Kidney epithelial cell (primary cell): ENCODE measurements around the gene C1orf159. TPM values are rescaled to one million over a fixed set of nuclear protein-coding genes. Genes with fewer than 3 reads are reported as not detected.

Source experiments
- DNase-seq: peaks from one replicate; pipeline ENCODE4 v3.0.0-alpha.2; 2010; ENCODE audit warnings: low read depth
- H3K27me3 ChIP-seq: 2 replicates; pipeline ENCODE4 v1.6.0; 2011; ENCODE audit warnings: low read length; ENCODE audit not compliant: control insufficient read depth, insufficient read depth
- H3K36me3 ChIP-seq: 2 replicates; pipeline ENCODE4 v1.5.1; 2011; ENCODE audit warnings: low read length; ENCODE audit not compliant: control insufficient read depth, insufficient read depth
- H3K4me3 ChIP-seq: 2 replicates; pipeline ENCODE4 v1.5.1; 2011; ENCODE audit warnings: low read depth, mild to moderate bottlenecking, control low read depth, low read length
- CTCF ChIP-seq: IDR thresholded peaks from 2 replicates; pipeline ENCODE4 v1.5.1; 2011; ENCODE audit warnings: mild to moderate bottlenecking, moderate library complexity, low read length, control low read depth, inconsistent platforms; ENCODE audit not compliant: insufficient read depth, poor library complexity, severe bottlenecking
- total RNA-seq: library from RNA; depleted of rRNA; stranded (reverse); fragments of >200 nt; gene quantifications from 2 replicates; pipeline ENCODE4 v1.2.3, GENCODE V29; 2015

C1orf159 gene
- total RNA-seq, 1 donor from 2014 or later = 20.3 TPM

GRCh38 chr1:1089731-1090423, 26.0 kb downstream of the C1orf159 start:
- no peak for DNase-seq
- no peaks in the 10 kb centered on the region for H3K27me3 ChIP-seq
- no peak overlapping the region for H3K4me3 ChIP-seq
- no peak for TF ChIP-seq CTCF
- no peaks in the 10 kb centered on the region for H3K36me3 ChIP-seq

DNA sequence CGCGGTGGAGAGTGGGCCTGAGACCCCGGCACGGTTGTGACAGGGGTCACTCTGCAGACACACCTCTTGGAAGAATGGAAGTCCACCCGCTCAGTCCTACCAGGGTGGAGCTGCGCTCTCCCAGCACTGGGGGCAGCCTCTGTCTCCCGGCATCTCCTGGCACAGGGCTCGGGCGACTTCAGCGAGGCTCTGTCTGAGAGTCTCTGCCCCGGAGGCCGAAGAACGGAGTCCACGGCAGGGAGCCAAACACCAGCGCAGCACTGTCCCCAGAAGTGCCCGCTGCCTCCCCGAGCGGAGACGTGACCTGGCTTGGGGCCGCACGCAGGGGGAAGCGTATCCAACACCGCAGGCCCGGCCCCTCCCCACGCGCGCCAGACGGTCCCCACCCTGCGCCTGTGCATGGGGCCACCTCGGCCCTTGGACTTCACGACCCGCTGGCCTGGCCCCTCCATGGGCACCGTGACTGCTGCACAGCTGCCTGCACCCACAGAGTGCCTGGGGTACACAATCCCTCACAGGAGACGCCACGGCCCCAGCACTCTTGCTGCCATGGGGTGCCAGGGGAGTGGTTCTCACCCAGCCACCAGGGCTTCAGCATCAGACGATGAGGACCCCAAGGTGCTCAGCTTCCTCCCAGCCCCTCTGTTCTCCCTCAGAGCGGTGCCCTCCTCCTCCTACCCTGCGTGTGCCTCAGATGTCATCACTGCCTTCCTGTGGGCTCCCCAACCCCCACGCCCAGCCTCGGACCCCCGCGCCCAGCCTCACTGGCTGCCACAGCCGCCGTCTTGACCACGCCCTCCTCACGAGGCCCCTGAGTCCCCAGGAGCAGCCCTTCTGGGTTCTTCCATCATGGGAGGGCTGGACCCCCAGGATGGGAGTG, 26.8 kb downstream of the C1orf159 start:
- Histone ChIP-seq H3K4me3 (no peak overlapping the region), H3K27me3 (no peaks in the 10 kb centered on the region), H3K36me3 (no peaks in the 10 kb centered on the region)
- no peak for DNase-seq
- no peak for TF ChIP-seq CTCF

DNA sequence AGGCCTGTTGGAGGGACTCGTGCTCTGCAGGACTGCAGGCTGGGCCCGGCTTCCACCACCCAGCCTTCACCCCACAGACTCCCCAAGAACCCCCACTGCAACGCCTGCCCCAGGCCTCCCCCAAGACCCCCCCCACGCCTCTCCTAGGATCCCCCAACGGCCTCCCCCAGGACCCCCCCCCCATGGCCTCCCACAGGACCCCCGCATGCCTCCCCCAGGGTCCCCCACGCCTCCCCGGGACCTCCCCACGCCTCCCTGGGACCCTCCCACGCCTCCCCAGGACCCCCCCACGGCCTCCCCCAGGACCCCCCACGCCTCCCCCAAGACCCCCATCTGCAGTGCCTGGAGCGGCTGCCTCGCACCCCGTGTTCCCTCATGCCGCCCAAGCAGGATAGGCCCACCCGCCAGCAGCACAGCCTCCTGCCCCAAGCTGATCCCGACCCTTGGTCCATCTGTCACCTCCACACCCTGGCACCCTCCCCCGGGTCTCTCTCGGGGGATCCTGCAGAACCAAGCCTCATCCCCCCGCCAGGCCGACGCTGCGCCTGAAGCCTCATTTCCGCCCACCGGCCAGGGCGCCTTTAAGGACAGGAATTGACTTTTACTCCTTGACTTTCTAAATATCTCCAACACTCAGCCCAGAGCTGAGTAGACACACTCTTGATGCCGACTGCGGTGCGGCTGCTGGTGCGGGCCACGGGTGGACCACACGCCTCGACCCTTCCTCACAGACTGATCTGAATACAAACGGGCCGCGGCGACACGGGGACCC, 27.7 kb downstream of the C1orf159 start:
- H3K36me3 ChIP-seq = no peaks in the 10 kb centered on the region
- TF ChIP-seq CTCF = no peak
- no peak for DNase-seq

DNA sequence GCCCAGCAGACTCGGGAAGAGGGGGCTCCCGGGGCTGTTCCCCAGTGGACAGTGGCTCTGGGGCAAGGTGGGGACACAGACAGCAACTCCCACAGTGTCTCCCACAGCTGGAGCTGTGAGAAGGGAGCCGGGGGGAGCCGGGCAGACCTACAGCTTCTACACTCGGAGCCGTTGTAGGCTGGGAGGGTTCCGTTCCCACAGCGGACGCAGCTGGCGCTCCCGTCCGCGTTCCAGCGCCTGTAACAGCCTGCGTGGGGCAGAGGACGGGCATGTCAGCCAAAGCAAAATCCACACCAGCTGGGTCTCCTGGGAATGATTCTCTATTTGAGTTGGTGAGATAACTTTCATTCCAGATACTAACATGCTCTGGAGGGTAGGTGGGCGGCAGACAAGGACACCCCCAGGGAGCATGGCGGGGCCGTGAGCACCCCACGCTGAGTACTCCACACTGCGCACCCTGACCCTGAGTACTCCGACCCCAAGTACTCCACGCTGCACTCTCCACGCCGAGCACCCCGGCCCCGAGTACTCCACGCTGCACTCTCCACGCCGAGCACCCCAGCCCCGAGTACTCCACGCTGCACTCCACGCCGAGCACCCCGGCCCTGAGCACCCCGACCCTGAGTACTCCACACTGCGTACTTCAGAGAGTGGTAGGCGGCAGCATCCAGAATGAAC, 28.4 kb downstream of the C1orf159 start:
- Histone ChIP-seq H3K4me3 (no peak overlapping the region), H3K36me3 (no peaks in the 10 kb centered on the region), H3K27me3 (no peaks in the 10 kb centered on the region)
- no peak for DNase-seq
- no peak for TF ChIP-seq CTCF

More for the DNA sequence above, 27.7 kb downstream of the C1orf159 start:
- Histone ChIP-seq H3K27me3 (no peaks in the 10 kb centered on the region), H3K4me3 (no peak overlapping the region)

GRCh38 chr1:1086911-1087341, 29.0 kb downstream of the C1orf159 start:
- no peaks in the 10 kb centered on the region for H3K27me3 ChIP-seq
- H3K36me3 ChIP-seq = no peaks in the 10 kb centered on the region
- no peak for DNase-seq
- no peak for TF ChIP-seq CTCF
- no peak overlapping the region for H3K4me3 ChIP-seq
